Sigmoid colon (tissue), 7 donors: ENCODE data around the gene TTC3. TPM values are rescaled to one million over a fixed set of nuclear protein-coding genes. Genes with fewer than 3 reads are reported as not detected.

Source experiments
- DNase-seq: peaks from one replicate; pipeline ENCODE4 v3.0.0-alpha.2; 2019
- H3K27ac ChIP-seq, 4 donors: fragments of 200-600 bp; sonication (generic); one replicate each; pipeline ENCODE4 v1.5.1; 2016 to 2019; ENCODE audit warnings: mild to moderate bottlenecking in 1 of 4
- H3K27me3 ChIP-seq, 3 donors: fragments of 200-600 bp; sonication (generic); one replicate each; pipeline ENCODE4 v1.5.1; 2019; ENCODE audit warnings: mild to moderate bottlenecking in 1 of 3
- H3K36me3 ChIP-seq, 4 donors: fragments of 200-600 bp; sonication (generic); one replicate each; pipeline ENCODE4 v1.5.1; 2016 to 2019
- H3K4me1 ChIP-seq, 4 donors: fragments of 200-600 bp; sonication (generic); one replicate each; pipeline ENCODE4 v1.5.1; 2017 to 2019
- H3K4me3 ChIP-seq, 4 donors: fragments of 200-600 bp; sonication (generic); one replicate each; pipeline ENCODE4 v1.5.1; 2017 to 2019; ENCODE audit warnings: mild to moderate bottlenecking in 2 of 4, moderate library complexity in 1 of 4
- H3K9me3 ChIP-seq, 4 donors: fragments of 200-600 bp in 3 of 4; sonication (generic) in 3 of 4; one replicate each; pipeline versions ENCODE4 v1.5.1 to v1.6.1; 2013 to 2019
- CTCF ChIP-seq, 4 experiments: fragments of 450-650 bp in 3 of 4; fragments of 200-600 bp in 1 of 4; IDR thresholded peaks; one replicate each; pipeline ENCODE4 v1.5.1; 2016 to 2019; ENCODE audit warnings: antibody characterized with exemption in 4 of 4, mild to moderate bottlenecking in 3 of 4, moderate library complexity in 2 of 4
- EP300 ChIP-seq, 4 donors: sonication (generic); formaldehyde crosslinking; IDR thresholded peaks; one replicate each; pipeline ENCODE4 v1.6.1; 2017; ENCODE audit warnings: antibody characterized with exemption in 4 of 4
- POLR2A ChIP-seq, 2 donors: fragments of 450-650 bp; IDR thresholded peaks; one replicate each; pipeline ENCODE4 v1.6.1; 2016; ENCODE audit warnings: antibody characterized with exemption in 2 of 2, mild to moderate bottlenecking in 2 of 2, moderate library complexity in 2 of 2
- POLR2AphosphoS5 ChIP-seq, 4 donors: sonication (generic); formaldehyde crosslinking; IDR thresholded peaks; one replicate each; pipeline ENCODE4 v1.6.1; 2017; ENCODE audit warnings: antibody characterized with exemption in 4 of 4
- WGBS, 2 donors: extraction: QIAGEN DNeasy Blood & Tissue Kit; methylation state at CpG; one replicate each; pipeline ENCODE4 v1.1.7; 2013; 5-methylcytosine and 5-hydroxymethylcytosine counted together
- intact Hi-C: fragments of 100-400 bp; cut with DNase I; formaldehyde crosslinking; loops from one replicate; pipeline ENCODE4 v1.15.1; 2023
- polyA plus RNA-seq, 3 donors: library from polyadenylated mRNA; stranded (reverse); fragments of 200-250 nt; gene quantifications; one replicate each; pipeline ENCODE4 v1.2.3, GENCODE V29; 2013
- total RNA-seq, 4 donors: library from RNA; depleted of rRNA; stranded (reverse); fragments of >200 nt; gene quantifications; one replicate each; pipeline ENCODE4 v1.1.0, GENCODE V29; 2016
- donor health status: healthy with polysubstance abuse.
- donor health status: Bipolar disorder and iron deficiency.
- donor health status: healthy.

TTC3 gene
- total and polyA plus RNA-seq, 7 donors = 22.2 to 151 (median 108) TPM

DNA sequence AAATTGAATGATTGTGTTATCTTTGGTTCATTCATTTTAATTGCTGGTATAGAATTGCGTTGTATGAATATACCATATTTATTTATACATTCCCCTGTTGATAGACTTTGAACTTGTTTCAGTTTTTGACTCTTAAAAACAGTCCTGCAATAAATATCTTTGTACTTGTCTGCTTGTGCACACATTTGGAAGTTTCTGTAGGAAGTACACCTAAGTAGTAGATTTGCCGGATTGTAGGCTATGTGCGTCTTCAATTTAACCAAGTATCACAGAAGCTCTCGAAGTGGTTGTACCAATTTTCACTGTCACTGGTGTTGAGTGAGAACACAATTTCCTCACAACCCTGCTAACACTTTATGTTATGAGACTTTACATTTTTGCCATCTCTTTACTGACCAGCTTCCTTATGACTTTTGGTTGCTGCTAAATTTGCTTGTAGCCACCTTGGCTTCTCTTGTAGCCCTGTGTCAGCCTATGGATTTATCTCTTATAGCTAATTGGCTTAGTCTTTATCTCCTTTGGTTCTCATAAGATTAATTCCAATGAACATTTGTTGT is 2.2 kb downstream of the TTC3 start:
- 51 to 85% methylated on average over 4 of the region's 4 CpGs for WGBS, 2 donors
- Histone ChIP-seq H3K4me3 (no peak overlapping the region), H3K36me3 (no peaks in the 10 kb centered on the region), H3K27ac (no peak overlapping the region), H3K4me1 (peaks cover 0 to 36% (median 24%) of the 10 kb centered on the region in 4 donors), H3K9me3 (no peaks in the 10 kb centered on the region), H3K27me3 (no peaks in the 10 kb centered on the region)
- no peak for TF ChIP-seq POLR2AphosphoS5 (IDR thresholded peaks at IDR 0.05)
- TF ChIP-seq EP300 (IDR thresholded peaks at IDR 0.05) = no peak
- no peak for TF ChIP-seq CTCF (IDR thresholded peaks at IDR 0.05)
- TF ChIP-seq POLR2A (IDR thresholded peaks at IDR 0.05) = no peak
- no peak for DNase-seq
- intact Hi-C loops = no loop called here

DNA sequence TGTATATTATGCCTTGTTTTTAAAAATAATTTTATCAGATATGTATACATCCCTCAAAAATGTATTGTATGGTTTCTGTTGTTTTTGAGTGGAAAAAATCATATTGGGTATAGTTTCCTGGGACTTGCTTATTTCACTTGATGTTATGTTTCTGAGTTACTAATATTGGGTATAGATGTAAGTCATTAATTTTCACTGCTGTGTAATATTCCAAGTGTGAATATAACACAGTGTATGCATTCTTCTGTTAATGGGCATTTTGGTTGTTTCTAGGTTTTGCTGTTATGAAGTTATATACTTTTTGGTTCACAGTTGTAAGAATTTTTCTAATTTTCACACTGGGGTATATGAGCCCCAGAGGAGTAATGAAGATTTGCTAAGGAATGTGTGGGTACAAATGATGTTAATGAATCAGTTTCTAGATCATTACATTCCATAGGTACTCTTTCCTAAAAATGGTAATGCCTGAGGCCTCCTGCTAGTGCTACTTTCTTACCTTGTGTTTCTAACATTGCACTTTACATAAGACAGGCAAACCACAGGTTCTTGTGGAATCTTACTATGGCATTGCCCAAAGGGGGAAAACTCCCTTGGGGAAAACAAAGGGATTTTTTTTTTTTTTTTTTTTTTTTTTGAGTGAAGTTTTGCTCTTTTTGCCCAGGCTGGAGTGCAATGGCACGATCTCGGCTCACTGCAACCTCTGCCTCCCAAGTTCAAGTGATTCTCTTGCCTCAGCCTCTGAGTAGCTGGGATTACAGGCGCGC is 3.2 kb downstream of the TTC3 start:
- TF ChIP-seq EP300 (IDR thresholded peaks at IDR 0.05) = no peak
- TF ChIP-seq POLR2AphosphoS5 (IDR thresholded peaks at IDR 0.05) = no peak
- TF ChIP-seq POLR2A (IDR thresholded peaks at IDR 0.05) = no peak
- TF ChIP-seq CTCF (IDR thresholded peaks at IDR 0.05) = no peak
- no peak for DNase-seq
- intact Hi-C loops = no loop called here
- peaks cover 0 to 27% (median 16%) of the 10 kb centered on the region in 4 donors for H3K4me1 ChIP-seq
- 94 to 98% methylated on average over 4 of the region's 4 CpGs for WGBS, 2 donors
- no peak overlapping the region for H3K27ac ChIP-seq
- H3K4me3 ChIP-seq = no peak overlapping the region
- H3K9me3 ChIP-seq = no peaks in the 10 kb centered on the region
- H3K27me3 ChIP-seq = no peaks in the 10 kb centered on the region
- H3K36me3 ChIP-seq = no peaks in the 10 kb centered on the region

DNA sequence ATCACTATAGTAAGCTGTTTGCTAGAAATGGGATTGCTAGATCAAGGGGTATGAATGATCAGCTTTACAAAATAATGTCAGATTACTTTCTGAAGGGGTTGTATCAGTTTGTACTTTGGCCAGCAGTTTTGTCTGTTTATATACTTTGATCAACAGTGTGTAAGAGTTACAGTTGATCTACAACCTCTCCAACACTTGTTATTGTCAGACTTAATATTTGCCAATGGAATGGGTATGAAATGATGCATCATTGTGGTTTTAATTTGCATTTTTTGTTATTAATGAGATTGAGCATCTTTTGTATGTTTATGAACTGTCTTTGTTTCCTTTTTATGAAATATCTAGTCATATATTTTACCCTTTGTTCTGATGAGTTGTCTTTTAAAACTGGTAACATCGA is 4.3 kb downstream of the TTC3 start:
- 91 to 97% methylated on average over 1 of the region's 1 CpG for WGBS, 2 donors
- TF ChIP-seq EP300 (IDR thresholded peaks at IDR 0.05) (no peak), POLR2AphosphoS5 (IDR thresholded peaks at IDR 0.05) (no peak), POLR2A (IDR thresholded peaks at IDR 0.05) (no peak), CTCF (IDR thresholded peaks at IDR 0.05) (no peak)
- Histone ChIP-seq H3K36me3 (no peaks in the 10 kb centered on the region), H3K4me3 (no peak overlapping the region), H3K27ac (no peak overlapping the region), H3K4me1 (peaks cover 0 to 21% (median 12%) of the 10 kb centered on the region in 4 donors), H3K9me3 (no peaks in the 10 kb centered on the region), H3K27me3 (no peaks in the 10 kb centered on the region)
- DNase-seq = no peak
- intact Hi-C loops = no loop called here

DNA sequence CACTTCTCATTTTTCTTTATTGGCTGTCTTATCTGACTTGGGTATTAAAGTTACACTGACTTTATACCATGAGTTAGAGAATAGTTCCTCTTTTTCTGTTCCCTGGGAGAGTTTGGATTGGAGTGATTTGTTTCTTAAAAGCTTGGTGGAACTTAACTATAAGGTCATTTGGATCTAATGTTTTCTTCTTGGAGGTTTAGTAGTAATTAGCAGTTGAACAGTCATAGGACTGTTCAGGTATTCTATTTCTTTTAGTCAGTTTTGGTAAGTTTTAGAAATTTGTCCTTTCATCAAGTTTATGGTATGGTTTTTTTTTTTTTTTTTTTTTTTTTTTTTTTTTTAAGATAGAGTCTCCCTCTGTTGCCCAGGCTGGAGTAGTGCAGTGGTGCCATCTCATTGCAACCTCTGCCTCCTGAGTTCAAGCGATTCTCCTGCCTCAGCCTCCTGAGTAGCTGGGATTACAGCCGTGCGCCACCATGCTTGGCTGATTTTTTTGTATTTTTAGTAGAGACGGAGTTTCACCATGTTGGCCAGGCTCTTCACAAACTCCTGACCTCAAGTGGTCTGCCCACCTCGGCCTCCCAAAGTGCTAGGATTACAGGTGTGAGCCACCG is 6.3 kb downstream of the TTC3 start:
- no peaks in the 10 kb centered on the region for H3K36me3 ChIP-seq
- no peak for TF ChIP-seq POLR2A (IDR thresholded peaks at IDR 0.05)
- TF ChIP-seq POLR2AphosphoS5 (IDR thresholded peaks at IDR 0.05) = no peak
- TF ChIP-seq EP300 (IDR thresholded peaks at IDR 0.05) = no peak
- no peak for TF ChIP-seq CTCF (IDR thresholded peaks at IDR 0.05)
- no peak overlapping the region for H3K27ac ChIP-seq
- H3K4me1 ChIP-seq = peaks cover 0 to 27% (median 22%) of the 10 kb centered on the region in 4 donors
- no peak for DNase-seq
- no peak overlapping the region for H3K4me3 ChIP-seq
- intact Hi-C loops = no loop called here
- H3K9me3 ChIP-seq = no peaks in the 10 kb centered on the region
- 66 to 78% methylated on average over 6 of the region's 6 CpGs for WGBS, 2 donors
- H3K27me3 ChIP-seq = no peaks in the 10 kb centered on the region
